GM18870 (cell line): ENCODE measurements around the gene SLC4A3.

Experiments used
- ATAC-seq: cut with Tn5 transposase; IDR thresholded peaks from one replicate; pipeline ENCODE4 v1.9.1; 2021; ENCODE audit warnings: moderate library complexity; ENCODE audit not compliant: unreplicated experiment

SLC4A3 gene

GRCh38 chr2:219613461-219614070 lies 13.9 kb upstream of the SLC4A3 start:
- ATAC-seq = no peak

GRCh38 chr2:219614076-219614860 lies 13.2 kb upstream of the SLC4A3 start:
- ATAC-seq = no peak

DNA sequence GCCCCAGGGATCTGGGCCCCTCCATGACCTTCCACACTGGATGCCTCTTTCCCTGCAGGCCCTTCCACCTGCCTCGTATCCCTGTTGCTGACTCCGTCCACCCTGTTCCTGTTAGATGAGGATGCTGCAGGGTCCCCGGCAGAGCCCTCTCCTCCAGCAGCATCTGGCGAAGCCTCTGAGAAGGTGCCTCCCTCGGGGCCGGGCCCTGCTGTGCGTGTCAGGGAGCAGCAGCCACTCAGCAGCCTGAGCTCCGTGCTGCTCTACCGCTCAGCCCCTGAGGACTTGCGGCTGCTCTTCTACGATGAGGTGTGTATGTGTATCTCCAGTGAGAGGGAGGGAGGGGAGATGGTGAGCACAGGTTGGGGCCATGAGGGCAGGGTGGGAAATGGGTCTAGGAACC lies 12.4 kb upstream of the SLC4A3 start:
- ATAC-seq = no peak

DNA sequence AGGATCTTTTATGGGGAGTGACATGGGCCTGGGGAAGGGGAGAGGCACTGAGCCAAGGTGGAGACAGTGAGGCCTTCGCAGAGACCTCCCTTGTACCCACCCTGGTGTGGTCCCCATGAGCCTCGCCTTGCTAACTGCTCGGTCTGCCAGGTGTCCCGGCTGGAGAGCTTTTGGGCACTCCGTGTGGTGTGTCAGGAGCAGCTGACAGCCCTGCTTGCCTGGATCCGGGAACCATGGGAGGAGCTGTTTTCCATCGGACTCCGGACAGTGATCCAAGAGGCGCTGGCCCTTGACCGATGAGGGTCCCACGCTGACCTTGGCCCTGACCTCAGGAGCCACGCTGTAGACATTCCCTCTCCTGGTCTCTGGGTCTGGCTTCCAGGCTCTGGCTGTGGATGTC lies 11.5 kb upstream of the SLC4A3 start:
- ATAC-seq = no peak

GRCh38 chr2:219616550-219616949 lies 10.9 kb upstream of the SLC4A3 start:
- no peak for ATAC-seq

GRCh38 chr2:219618733-219619122 lies 8.7 kb upstream of the SLC4A3 start:
- ATAC-seq = no peak

DNA sequence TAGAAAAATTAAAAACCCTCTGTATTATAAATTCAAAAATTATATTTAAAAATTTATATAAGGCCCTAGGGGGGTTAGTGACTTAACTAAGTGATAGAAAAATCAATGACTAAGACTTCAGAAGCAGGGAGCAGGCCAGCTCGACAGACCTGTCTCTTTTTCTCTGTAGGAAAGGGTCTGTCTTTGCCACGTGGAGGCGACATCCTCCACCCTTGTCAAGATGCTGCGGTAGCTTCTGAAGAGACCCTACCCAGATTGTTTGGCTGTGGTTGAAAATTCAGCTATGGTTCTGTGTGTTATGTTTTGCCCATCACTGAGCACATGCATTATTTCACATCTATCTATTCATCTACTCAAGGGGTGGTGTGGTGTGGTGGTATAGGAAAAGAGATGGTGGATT lies 8.2 kb upstream of the SLC4A3 start:
- no peak for ATAC-seq

- ATAC-seq = no peak
These were observed 6.9 kb upstream of the SLC4A3 start for GRCh38 chr2:219620546-219620945.

DNA sequence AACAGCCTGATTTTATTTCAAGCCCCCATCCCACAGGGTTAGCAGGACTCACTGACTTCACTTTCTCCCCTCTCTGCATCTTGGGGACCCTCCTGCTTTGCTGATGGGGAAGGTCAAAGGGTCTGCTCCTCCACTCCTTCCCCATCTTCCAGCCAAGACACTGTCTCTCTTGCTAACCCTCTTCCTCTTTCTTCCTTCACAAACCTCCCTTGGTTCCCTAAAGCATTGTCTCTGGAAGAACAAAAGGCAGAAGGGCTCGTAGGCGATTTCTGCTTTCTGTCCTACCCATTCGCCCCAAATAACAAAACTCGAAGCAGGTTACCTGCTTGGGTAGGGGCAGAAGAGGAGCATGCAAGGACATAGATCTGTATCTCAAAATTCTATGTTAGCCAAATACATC lies 5.5 kb upstream of the SLC4A3 start:
- ATAC-seq = no peak

DNA sequence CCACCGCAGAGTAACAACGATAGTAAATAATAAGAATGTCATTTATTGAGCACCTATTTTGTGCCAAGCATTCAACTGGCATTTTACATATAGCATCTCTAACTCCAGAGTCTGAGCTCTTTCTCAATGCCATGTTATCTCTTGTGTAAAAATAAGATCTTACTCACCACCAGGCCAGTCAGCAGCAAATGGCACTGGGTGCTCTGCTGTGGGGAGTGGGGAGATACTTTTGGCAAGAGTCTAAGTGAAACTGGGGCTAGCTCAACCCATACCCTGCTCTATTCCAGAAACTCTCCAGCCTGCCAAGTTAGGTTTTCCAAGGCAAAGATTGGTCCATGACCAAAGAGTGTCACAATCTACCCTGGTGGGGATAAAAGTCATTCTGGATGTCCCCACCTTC lies 5.0 kb upstream of the SLC4A3 start:
- no peak for ATAC-seq

- no peak for ATAC-seq
These were observed 2.9 kb upstream of the SLC4A3 start for GRCh38 chr2:219624565-219624964.

GRCh38 chr2:219625179-219625578 lies 2.3 kb upstream of the SLC4A3 start:
- no peak for ATAC-seq

- no peak for ATAC-seq
These were observed 890 bp upstream of the SLC4A3 start for GRCh38 chr2:219626540-219626939.

GRCh38 chr2:219628235-219628985 lies 980 bp downstream of the SLC4A3 start:
- ATAC-seq = no peak

GRCh38 chr2:219628986-219629901 lies 1.8 kb downstream of the SLC4A3 start:
- ATAC-seq = no peak

DNA sequence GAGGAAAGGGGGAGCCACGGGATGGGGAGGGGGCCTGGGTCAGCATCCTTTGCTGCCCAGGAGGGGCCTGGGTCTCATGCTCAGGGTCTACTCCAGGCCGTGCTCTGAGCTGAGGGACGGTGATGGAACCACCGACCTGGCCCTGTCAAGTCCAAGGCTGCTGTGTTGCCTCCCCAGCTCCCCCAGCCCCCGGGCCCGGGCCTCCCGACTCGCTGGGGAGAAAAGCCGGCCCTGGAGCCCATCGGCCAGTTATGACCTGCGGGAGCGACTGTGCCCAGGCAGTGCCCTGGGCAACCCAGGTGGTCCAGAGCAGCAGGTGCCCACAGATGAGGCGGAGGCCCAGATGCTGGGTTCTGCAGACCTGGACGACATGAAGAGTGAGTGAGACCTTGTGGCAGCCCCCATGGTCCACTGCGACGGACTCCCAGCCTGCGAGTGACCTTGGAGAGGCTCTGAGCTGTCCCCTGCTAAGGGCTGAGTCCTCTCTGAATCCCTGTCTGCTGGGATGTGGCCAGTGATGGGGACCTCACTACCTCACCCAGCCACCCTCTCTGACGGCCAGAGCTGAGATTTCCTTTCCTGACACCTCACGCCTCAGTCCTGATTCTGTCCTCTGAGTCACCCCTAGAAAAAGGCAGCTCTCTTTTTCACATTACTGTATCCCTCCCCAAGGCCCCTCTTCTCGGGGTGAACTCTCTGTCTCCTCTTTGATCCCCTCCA lies 2.7 kb downstream of the SLC4A3 start:
- no peak for ATAC-seq

GRCh38 chr2:219630770-219631405 lies 3.5 kb downstream of the SLC4A3 start:
- ATAC-seq = no peak

DNA sequence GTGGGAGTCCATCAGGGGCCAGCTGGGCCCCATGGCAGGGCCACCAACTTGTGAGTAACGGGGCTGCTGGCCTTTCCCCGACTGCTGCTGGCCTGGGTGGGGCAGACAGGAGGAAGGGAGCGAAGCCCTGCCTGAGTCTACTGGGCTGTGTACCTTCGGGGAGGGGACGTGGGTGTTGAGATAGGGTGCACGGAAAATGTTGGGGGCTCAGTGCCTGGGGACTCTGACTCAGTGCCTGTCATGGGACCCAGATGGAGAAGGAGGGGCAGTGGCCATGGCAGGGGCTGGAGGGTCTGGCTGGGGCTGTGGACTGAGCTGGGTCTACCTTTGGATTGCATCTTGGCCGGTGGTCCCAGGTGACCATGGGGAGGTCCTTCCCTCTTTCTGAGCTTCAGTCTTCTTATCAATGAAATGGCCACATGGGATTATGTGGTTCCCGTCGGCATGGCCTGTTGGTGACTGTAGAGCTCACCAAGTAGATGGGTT lies 4.0 kb downstream of the SLC4A3 start:
- ATAC-seq = no peak

DNA sequence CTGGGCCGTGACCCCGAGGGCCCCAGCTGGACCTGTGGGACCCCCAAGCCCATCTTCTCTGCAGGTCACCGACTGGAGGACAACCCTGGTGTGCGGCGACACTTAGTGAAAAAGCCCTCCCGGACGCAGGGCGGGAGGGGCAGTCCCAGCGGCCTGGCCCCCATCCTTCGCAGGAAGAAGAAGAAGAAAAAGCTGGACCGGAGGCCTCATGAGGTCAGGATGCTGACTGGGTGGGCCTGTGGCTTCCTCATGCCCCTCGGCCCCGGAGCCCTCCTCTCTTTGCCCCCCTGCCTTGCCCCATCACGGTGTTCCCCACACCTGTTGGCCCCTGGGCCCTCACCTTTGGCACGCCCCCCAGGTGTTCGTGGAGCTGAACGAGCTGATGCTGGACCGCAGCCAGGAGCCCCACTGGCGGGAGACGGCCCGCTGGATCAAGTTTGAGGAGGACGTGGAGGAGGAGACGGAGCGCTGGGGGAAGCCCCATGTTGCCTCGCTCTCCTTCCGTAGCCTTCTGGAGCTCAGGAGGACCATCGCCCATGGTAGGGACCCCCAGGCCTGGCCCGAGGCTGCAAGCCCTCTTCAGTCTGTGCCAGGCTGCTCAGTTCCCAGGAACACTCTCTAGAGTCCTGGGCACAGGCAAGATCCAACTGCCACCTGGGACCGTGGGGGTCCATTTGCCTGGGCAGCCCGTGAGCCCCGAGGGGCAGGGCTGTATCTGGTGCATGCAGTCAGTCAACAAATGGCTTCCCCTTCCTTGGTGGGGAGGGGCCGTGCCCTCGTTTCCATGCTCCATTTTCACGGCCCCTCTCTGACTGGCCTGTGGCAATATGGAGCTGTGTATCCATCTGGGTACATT lies 4.7 kb downstream of the SLC4A3 start:
- ATAC-seq = no peak
